Smooth muscle cell (in vitro differentiated cells): ENCODE measurements around the gene MEF2C. TPM values are rescaled to one million over a fixed set of nuclear protein-coding genes. Genes with fewer than 3 reads are reported as not detected.

ENCODE experiments used
- DNase-seq: peaks from one replicate; lab custom pipeline; 2025; ENCODE audit not compliant: unreplicated experiment; lab: John Stamatoyannopoulos, UW
- H2AFZ ChIP-seq: fragments of 200-600 bp; sonication (generic); 2 replicates; pipeline ENCODE4 v1.6.0; 2016; ENCODE audit warnings: antibody characterized with exemption, low read depth, mild to moderate bottlenecking
- H3F3A ChIP-seq: fragments of 200-600 bp; sonication (generic); 2 replicates; pipeline ENCODE4 v1.6.0; 2017; ENCODE audit warnings: antibody characterized with exemption, low read depth
- H3K27ac ChIP-seq: fragments of 200-600 bp; sonication (generic); 2 replicates; pipeline ENCODE4 v1.5.1; 2016; ENCODE audit warnings: low read depth, mild to moderate bottlenecking
- H3K27me3 ChIP-seq: fragments of 200-600 bp; sonication (generic); 2 replicates; pipeline ENCODE4 v1.6.1; 2016; ENCODE audit warnings: low read depth, mild to moderate bottlenecking
- H3K36me3 ChIP-seq: fragments of 200-600 bp; sonication (generic); 2 replicates; pipeline ENCODE4 v1.5.1; 2016; ENCODE audit warnings: low read depth
- H3K4me1 ChIP-seq: fragments of 200-600 bp; sonication (generic); 2 replicates; pipeline ENCODE4 v1.5.1; 2016; ENCODE audit warnings: low read depth
- H3K4me2 ChIP-seq: fragments of 200-600 bp; sonication (generic); 2 replicates; pipeline ENCODE4 v1.6.0; 2016; ENCODE audit warnings: mild to moderate bottlenecking
- H3K4me3 ChIP-seq: fragments of 200-600 bp; sonication (generic); 2 replicates; pipeline ENCODE4 v1.5.1; 2016; ENCODE audit warnings: mild to moderate bottlenecking
- H3K79me2 ChIP-seq: fragments of 200-600 bp; sonication (generic); 2 replicates; pipeline ENCODE4 v1.6.0; 2016; ENCODE audit warnings: low read depth, mild to moderate bottlenecking
- H3K9ac ChIP-seq: fragments of 200-600 bp; sonication (generic); 2 replicates; pipeline ENCODE4 v1.6.0; 2016; ENCODE audit warnings: low read depth
- H3K9me3 ChIP-seq: fragments of 200-600 bp; sonication (generic); replicated peaks from 2 replicates; pipeline ENCODE4 v1.5.1; 2016; ENCODE audit warnings: low read depth
- H4K20me1 ChIP-seq: fragments of 200-600 bp; sonication (generic); 2 replicates; pipeline ENCODE4 v1.6.0; 2016; ENCODE audit warnings: low read depth
- CTCF ChIP-seq: fragments of 200-600 bp; sonication (generic); IDR thresholded peaks from 2 replicates; pipeline ENCODE4 v1.5.1; 2017; ENCODE audit warnings: borderline replicate concordance, mild to moderate bottlenecking, antibody characterized with exemption; ENCODE audit not compliant: insufficient read depth, poor library complexity, severe bottlenecking
- WGBS: methylation state at CpG from one replicate; pipeline ENCODE4 v1.1.7; 2016; ENCODE audit warnings: low lambda C conversion rate; 5-methylcytosine and 5-hydroxymethylcytosine counted together
- polyA plus RNA-seq: library from polyadenylated mRNA; unstranded; fragments of >200 nt; fragmentation: Nextera tagmentation; extraction: Ambion mirVana; gene quantifications from 2 replicates; pipeline ENCODE4 v1.2.1, GENCODE V29; 2016
- total RNA-seq: library from RNA; depleted of rRNA; stranded (reverse); fragments of >200 nt; gene quantifications from 2 replicates; pipeline ENCODE4 v1.2.3, GENCODE V29; 2014

Gene MEF2C
- total and polyA plus RNA-seq, 2 experiments from 2014 or later, result 11.4 to 14.0 TPM

- peaks cover 11% of the 10 kb centered on the region for H3K4me1 ChIP-seq
- H4K20me1 ChIP-seq, result no peaks in the 10 kb centered on the region
- no peak overlapping the region for H3K9ac ChIP-seq
- no peaks in the 10 kb centered on the region for H3K9me3 ChIP-seq
- no peak for DNase-seq
- no peak overlapping the region for H2AFZ ChIP-seq
- H3K27ac ChIP-seq, result no peak overlapping the region
- WGBS, result 5% methylated on average over 41 of the region's 56 CpGs
- no peak for TF ChIP-seq CTCF
- H3K27me3 ChIP-seq, result peaks cover 100% of the 10 kb centered on the region
- no peaks in the 10 kb centered on the region for H3K36me3 ChIP-seq
- H3K4me3 ChIP-seq, result no peak overlapping the region
- H3F3A ChIP-seq, result peaks cover 4% of the 10 kb centered on the region
- H3K4me2 ChIP-seq, result no peak overlapping the region
- H3K79me2 ChIP-seq, result no peaks in the 10 kb centered on the region
Measured at GRCh38 chr5:88677943-88678769, 204.8 kb downstream of the MEF2C start.

GRCh38 chr5:88677376-88677895 lies 205.5 kb downstream of the MEF2C start:
- DNase-seq, result no peak
- H3K27ac ChIP-seq, result no peak overlapping the region
- H2AFZ ChIP-seq, result no peak overlapping the region
- 10% methylated on average over 4 of the region's 4 CpGs for whole genome bisulfite sequencing
- no peak overlapping the region for H3K9ac ChIP-seq
- no peaks in the 10 kb centered on the region for H3K36me3 ChIP-seq
- peaks cover 11% of the 10 kb centered on the region for H3K4me1 ChIP-seq
- no peaks in the 10 kb centered on the region for H4K20me1 ChIP-seq
- H3F3A ChIP-seq, result peaks cover 4% of the 10 kb centered on the region
- no peaks in the 10 kb centered on the region for H3K9me3 ChIP-seq
- H3K27me3 ChIP-seq, result peaks cover 100% of the 10 kb centered on the region
- no peaks in the 10 kb centered on the region for H3K79me2 ChIP-seq
- H3K4me3 ChIP-seq, result no peak overlapping the region
- no peak overlapping the region for H3K4me2 ChIP-seq
- no peak for TF ChIP-seq CTCF

GRCh38 chr5:88676637-88677375 lies 206.2 kb downstream of the MEF2C start:
- no peak for DNase-seq
- 36% methylated on average over 8 of the region's 8 CpGs for WGBS

More at GRCh38 chr5:88676637-88677375, 206.2 kb downstream of the MEF2C start:
- TF ChIP-seq CTCF, result no peak
- Histone ChIP-seq H3K36me3 (no peaks in the 10 kb centered on the region), H3K4me2 (no peak overlapping the region), H3K27ac (no peak overlapping the region), H3K4me1 (peaks cover 11% of the 10 kb centered on the region), H3F3A (peaks cover 4% of the 10 kb centered on the region), H3K27me3 (peaks cover 100% of the 10 kb centered on the region), H2AFZ (no peak overlapping the region), H3K79me2 (no peaks in the 10 kb centered on the region), H4K20me1 (no peaks in the 10 kb centered on the region), H3K9ac (no peak overlapping the region), H3K9me3 (no peaks in the 10 kb centered on the region), H3K4me3 (no peak overlapping the region)
